ENCODE results near the gene GFRA1. TPM values are rescaled to one million over a fixed set of nuclear protein-coding genes. Genes with fewer than 3 reads are reported as not detected.

The GFRA1 gene
- total RNA-seq, 1 donor from 2014 or later = 14.0 TPM

DNA sequence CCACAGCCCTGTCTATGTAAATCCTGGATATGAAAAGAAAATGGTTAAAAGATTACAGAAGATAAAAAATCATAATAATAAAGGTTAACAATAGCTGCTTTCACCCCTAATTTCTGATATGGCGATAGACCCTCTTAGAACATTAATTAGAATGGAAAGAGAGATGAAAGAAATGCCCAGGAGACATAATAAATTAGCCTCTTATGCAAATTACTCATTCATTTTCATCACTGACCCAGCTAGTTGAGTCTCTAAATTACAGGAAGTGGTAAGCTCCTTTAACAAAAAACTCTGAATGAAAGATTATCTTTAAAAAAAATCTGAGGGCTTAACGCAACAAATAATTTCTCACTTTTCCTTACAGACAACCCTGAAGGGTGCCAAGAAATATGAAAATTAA lies 12.4 kb downstream of the GFRA1 start:
- Mint-ChIP-seq H3K27me3 (ENCODE audit: insufficient read depth, low read depth) (peaks cover under 1% of the 10 kb centered on the region), H3K36me3 (no peaks in the 10 kb centered on the region), H3K27ac (no peak overlapping the region)

DNA sequence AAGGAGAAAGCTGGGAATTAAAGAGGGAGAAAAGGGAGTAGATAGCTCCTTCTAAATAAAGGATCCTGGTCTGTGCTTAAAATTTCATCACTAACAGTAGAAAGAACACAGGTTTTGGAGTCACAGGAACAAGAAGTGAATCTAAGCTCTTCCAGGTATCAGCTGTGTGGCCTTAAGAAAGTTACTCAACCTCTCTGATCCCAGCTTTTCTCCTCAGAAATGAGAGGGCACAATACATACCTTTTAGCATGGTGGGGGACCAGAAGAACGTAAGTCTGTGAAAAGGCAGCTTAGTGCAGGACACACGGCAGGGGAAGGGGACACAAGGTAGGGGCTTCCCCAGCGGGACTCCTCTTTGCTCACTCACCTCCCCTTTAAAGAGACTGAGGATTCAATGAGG lies 13.4 kb downstream of the GFRA1 start:
- no peaks in the 10 kb centered on the region for H3K36me3 Mint-ChIP-seq
- Histone ChIP-seq H3K36me3 (no peaks in the 10 kb centered on the region), H3K4me1 (no peaks in the 10 kb centered on the region), H3K4me3 (no peak overlapping the region), H4K20me1 (ENCODE audit: low read depth) (no peaks in the 10 kb centered on the region), H3K9me3 (ENCODE audit: low read depth) (no peaks in the 10 kb centered on the region), H3K79me2 (ENCODE audit: low read depth) (no peaks in the 10 kb centered on the region), H3K4me2 (no peak overlapping the region), H3F3A (ENCODE audit: low read depth) (no peaks in the 10 kb centered on the region), H3K27me3 (no peaks in the 10 kb centered on the region), H2AFZ (replicated peaks) (no peak overlapping the region), H3K27ac (no peak overlapping the region), H3K9ac (no peak overlapping the region)
- peaks cover 11% of the 10 kb centered on the region for H3K4me1 Mint-ChIP-seq
- H3K9me3 Mint-ChIP-seq = no peaks in the 10 kb centered on the region
- no peak for DNase-seq (ENCODE audit: low spot score)
- TF ChIP-seq EZH2phosphoT487 (IDR thresholded peaks at IDR 0.05) = no peak
- H3K27me3 Mint-ChIP-seq (ENCODE audit: insufficient read depth, low read depth) = peaks cover 2% of the 10 kb centered on the region
- no peak overlapping the region for H3K4me3 Mint-ChIP-seq
- no peak overlapping the region for H3K27ac Mint-ChIP-seq

More for the DNA sequence above, 12.4 kb downstream of the GFRA1 start:
- Histone ChIP-seq H3K4me3 (no peak overlapping the region), H3K79me2 (ENCODE audit: low read depth) (no peaks in the 10 kb centered on the region), H3K27me3 (no peaks in the 10 kb centered on the region), H4K20me1 (ENCODE audit: low read depth) (no peaks in the 10 kb centered on the region), H3K36me3 (no peaks in the 10 kb centered on the region), H3K27ac (no peak overlapping the region), H2AFZ (replicated peaks) (no peak overlapping the region), H3F3A (ENCODE audit: low read depth) (no peaks in the 10 kb centered on the region), H3K4me2 (no peak overlapping the region), H3K9me3 (ENCODE audit: low read depth) (no peaks in the 10 kb centered on the region), H3K9ac (no peak overlapping the region), H3K4me1 (peaks cover under 1% of the 10 kb centered on the region)
- Mint-ChIP-seq H3K4me1 (peaks cover 3% of the 10 kb centered on the region), H3K4me3 (no peak overlapping the region), H3K9me3 (no peaks in the 10 kb centered on the region)
- no peak for DNase-seq (ENCODE audit: low spot score)
- TF ChIP-seq CTCF (IDR thresholded peaks at IDR 0.05) (no peak), EZH2 (IDR thresholded peaks at IDR 0.05) (no peak), EZH2phosphoT487 (IDR thresholded peaks at IDR 0.05) (no peak)

GRCh38 chr10:116257785-116258184 lies 15.2 kb downstream of the GFRA1 start:
- Mint-ChIP-seq H3K27ac (no peak overlapping the region), H3K4me1 (peaks cover 19% of the 10 kb centered on the region), H3K36me3 (no peaks in the 10 kb centered on the region), H3K4me3 (no peak overlapping the region), H3K27me3 (ENCODE audit: insufficient read depth, low read depth) (peaks cover 2% of the 10 kb centered on the region), H3K9me3 (no peaks in the 10 kb centered on the region)
- Histone ChIP-seq H3F3A (ENCODE audit: low read depth) (no peaks in the 10 kb centered on the region), H3K27me3 (no peaks in the 10 kb centered on the region), H3K27ac (no peak overlapping the region), H3K79me2 (ENCODE audit: low read depth) (no peaks in the 10 kb centered on the region), H3K9ac (no peak overlapping the region), H3K9me3 (ENCODE audit: low read depth) (no peaks in the 10 kb centered on the region), H3K4me1 (no peaks in the 10 kb centered on the region), H2AFZ (replicated peaks) (no peak overlapping the region), H4K20me1 (ENCODE audit: low read depth) (no peaks in the 10 kb centered on the region), H3K36me3 (no peaks in the 10 kb centered on the region), H3K4me3 (no peak overlapping the region), H3K4me2 (no peak overlapping the region)
- DNase-seq (ENCODE audit: low spot score) = no peak
- TF ChIP-seq EZH2phosphoT487 (IDR thresholded peaks at IDR 0.05) = no peak
- TF ChIP-seq CTCF (IDR thresholded peaks at IDR 0.05) = no peak
- TF ChIP-seq EZH2 (IDR thresholded peaks at IDR 0.05) = no peak

DNA sequence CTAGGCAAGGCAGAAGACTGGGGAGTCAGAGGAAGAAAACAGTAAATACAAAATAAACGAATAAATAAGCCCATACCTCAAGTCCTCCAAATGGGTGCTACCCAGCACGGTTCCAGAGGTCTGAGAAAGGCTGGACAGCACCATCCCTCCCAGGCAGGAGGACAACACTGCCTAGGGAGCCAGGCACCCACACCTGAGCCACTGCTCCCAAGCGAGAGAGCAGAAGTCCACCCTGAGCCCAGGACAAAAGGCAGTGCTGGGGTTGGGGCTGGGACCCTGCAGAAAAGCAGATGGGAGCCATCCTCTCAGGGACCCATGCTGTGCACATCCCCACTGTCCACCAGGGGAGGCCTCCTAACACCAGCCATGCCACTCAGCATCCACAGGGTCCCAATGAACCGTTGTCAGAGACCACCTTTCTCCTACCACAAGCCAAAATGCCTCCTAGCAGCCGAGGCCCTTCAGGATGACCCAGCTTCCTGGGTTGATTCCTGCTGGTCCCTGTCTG lies 16.2 kb downstream of the GFRA1 start:
- Histone ChIP-seq H3K36me3 (no peaks in the 10 kb centered on the region), H3K4me2 (no peak overlapping the region), H3K4me3 (no peak overlapping the region), H2AFZ (replicated peaks) (no peak overlapping the region), H3F3A (ENCODE audit: low read depth) (no peaks in the 10 kb centered on the region), H3K9ac (no peak overlapping the region), H3K27ac (no peak overlapping the region), H3K9me3 (ENCODE audit: low read depth) (no peaks in the 10 kb centered on the region), H3K4me1 (no peaks in the 10 kb centered on the region), H4K20me1 (ENCODE audit: low read depth) (no peaks in the 10 kb centered on the region), H3K79me2 (ENCODE audit: low read depth) (no peaks in the 10 kb centered on the region), H3K27me3 (no peaks in the 10 kb centered on the region)
- Mint-ChIP-seq H3K9me3 (no peaks in the 10 kb centered on the region), H3K36me3 (no peaks in the 10 kb centered on the region), H3K4me3 (peak overlapping the region; percentile 49), H3K27me3 (ENCODE audit: insufficient read depth, low read depth) (peaks cover 2% of the 10 kb centered on the region), H3K27ac (no peak overlapping the region), H3K4me1 (peaks cover 19% of the 10 kb centered on the region)
- TF ChIP-seq CTCF (IDR thresholded peaks at IDR 0.05) = no peak
- no peak for TF ChIP-seq EZH2 (IDR thresholded peaks at IDR 0.05)
- no peak for TF ChIP-seq EZH2phosphoT487 (IDR thresholded peaks at IDR 0.05)
- DNase-seq (ENCODE audit: low spot score) = no peak
